Glomerular visceral epithelial cell (primary cell): ENCODE data around the gene VKORC1L1.
"Not testable (repeated sequence)": the region's sequence is repeated elsewhere in the genome, so short reads cannot be mapped to it uniquely, and the experiment has no call there.

Experiments used
- DNase-seq: peaks from one replicate; pipeline ENCODE4 v3.0.0-alpha.2; 2016; ENCODE audit errors: extremely low spot score

Gene VKORC1L1

DNA sequence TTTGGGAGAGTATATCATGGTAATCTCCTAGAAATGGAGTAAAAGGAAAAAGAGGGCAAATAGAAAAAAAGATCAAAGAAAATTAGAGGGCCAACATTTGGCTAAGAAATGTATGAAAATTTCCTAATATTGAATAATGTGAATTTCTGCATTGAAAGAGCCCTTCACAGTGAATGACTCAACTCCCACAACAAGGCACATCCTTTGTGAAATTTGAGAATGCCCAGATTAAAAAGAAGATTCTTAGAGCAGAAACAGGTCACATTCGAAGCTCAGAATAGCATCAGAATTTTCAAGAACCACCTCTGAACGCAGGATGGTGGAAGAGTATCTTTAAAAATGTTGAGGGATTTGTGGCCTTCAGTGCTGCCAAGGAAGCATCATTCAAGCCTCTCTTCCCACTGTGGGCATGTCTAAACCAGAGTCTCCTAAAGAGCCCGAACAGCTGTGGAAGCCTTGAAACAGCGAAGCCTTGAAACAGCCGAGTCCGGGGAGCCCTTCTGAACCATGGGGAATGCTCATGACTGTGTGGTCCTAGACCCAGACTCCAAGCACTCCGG, 65.5 kb downstream of the VKORC1L1 start:
- DNase-seq, result no peak

DNA sequence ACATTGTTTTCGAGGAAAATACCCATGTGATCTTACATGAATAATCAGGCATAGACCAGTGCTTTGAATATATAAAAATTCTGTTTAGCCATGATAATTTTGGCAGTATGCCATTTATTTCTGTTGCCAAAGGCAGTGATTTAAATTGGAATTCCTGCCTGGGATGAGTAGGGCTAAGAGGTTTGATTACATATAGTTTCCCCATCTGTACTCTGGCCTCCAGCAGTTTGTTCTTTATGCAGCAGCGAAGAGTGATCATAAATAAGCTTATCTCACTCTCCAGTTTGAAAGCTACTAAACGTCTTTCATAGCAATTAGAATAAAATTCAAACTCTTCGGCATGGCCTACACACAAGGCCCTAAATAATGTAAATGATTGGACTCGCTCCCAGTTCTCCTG, 72.9 kb downstream of the VKORC1L1 start:
- not testable (repeated sequence) for DNase-seq

DNA sequence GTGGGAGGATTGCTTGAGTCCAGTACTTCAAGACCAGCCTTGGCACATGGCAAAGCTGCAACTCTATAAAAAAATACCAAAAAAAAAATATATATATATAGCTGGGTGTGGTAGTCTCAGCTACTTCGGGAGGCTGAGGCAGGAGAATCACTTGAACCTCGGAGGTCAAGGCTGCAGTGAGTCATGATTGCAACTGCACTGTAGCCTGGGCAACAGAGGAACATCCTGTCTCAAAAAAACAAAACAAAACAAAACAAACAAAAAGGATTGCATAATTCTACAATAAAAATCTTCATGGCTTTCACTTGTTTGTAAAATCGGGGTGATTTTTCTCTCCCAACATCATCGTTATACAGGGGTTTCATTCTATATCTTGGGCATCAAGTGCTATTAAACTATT, 74.0 kb downstream of the VKORC1L1 start:
- no peak for DNase-seq

DNA sequence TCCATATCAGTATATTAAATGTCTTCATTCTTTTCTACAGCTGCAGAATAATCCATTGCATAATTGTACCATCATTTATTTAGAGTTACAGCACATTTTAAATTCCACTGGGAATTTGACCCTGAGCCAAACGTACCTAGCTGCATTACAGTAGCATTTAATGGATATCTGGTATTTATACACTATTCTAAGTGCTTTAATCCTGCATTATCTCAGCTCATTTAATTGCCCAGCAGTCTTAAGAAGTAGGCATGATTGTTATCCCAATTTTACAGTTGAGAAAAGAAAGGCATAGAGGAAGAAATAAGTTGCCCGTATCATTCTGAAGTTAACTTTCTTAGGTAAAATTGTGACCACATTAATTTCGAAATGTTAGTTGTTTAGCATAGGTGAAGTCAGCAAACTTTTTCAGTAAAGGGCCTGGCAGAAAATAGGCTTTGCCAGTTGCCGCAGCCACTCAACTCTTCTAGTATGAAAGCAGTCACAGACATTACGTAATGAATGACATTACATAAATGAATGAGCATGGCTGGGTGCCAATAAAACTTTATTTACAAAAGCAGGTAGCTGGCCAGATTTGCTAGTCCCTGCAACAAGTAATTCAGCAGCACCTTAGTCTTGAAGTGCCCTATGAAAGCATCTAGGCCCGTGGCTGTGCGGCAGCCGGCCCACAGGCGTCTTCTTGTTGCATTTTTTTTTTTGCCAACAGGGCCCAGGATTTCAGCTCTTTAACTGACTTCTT, 79.1 kb downstream of the VKORC1L1 start:
- DNase-seq, result no peak

DNA sequence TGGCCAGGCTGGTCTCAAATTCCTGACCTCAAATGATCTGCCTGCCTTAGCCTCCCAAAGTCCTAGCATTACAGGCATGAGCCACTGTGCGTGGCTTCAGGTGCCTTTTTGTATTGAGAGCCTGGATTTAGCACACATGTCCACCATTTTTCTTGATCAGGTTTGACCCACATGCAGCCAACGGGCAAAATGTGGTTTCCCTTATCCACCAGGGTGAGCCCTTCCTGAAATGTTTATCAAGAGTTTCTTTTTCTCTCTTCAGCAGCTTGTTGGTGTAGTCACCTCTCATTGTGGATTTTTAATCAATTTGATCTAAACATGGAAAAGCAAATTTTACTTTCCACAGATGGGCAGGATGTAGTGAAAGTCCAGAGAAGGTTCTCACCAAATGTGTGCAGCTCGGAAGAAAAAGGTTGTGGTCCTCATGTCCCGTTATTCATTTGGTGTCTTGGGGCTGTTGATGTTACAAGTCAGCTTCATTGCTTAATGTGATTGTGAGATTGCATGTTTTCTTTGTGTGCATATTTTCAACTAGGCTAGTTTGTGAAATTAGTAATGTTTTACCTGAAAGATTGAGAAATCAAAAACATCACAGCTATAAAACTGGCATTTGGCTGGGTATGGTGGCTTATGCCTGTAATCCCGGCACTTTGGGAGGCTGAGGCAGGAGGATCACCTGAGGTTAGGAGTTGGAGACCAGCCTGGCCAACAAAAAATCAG, 80.3 kb downstream of the VKORC1L1 start:
- no peak for DNase-seq

DNA sequence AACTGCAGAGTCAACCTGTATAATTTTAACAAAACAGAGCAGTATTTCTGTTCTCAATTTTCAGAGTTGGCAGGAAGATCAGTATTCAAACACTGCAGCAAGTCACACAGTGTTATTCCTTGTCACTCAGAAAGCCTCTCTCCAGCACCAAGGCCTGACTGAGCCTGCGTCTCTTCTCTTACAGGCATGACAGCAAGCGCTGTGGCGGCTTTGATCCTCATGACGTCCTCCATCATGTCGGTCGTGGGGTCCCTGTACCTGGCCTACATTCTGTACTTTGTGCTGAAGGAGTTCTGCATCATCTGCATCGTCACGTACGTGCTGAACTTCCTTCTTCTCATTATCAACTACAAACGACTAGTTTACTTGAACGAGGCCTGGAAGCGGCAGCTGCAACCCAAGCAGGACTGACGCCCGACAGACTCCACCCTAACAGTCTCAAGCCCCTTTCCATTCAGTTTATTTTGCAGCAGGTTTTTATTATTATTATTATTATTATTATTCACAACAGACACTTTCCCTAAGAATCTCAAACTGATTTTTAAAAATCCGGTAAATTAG, 81.1 kb downstream of the VKORC1L1 start:
- no peak for DNase-seq

DNA sequence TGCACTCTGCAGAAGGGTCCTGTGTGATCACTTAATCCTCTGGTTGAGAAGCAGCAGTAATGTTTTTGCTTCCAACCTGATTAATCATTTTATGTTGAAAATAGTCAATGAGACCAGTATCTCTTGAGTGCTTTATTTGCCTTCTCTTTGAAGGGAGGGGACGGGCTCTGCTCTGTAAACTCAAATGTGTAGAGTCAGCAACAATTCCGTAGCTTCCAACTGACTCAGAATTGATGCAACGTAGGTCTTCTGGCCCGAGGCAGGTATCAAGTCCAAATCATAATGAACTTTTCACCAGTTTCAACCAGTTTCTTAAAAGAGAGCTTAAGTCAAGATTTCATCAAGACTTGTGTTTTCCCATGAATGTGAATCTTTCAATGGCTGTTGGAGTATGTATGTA, 82.8 kb downstream of the VKORC1L1 start:
- no peak for DNase-seq

DNA sequence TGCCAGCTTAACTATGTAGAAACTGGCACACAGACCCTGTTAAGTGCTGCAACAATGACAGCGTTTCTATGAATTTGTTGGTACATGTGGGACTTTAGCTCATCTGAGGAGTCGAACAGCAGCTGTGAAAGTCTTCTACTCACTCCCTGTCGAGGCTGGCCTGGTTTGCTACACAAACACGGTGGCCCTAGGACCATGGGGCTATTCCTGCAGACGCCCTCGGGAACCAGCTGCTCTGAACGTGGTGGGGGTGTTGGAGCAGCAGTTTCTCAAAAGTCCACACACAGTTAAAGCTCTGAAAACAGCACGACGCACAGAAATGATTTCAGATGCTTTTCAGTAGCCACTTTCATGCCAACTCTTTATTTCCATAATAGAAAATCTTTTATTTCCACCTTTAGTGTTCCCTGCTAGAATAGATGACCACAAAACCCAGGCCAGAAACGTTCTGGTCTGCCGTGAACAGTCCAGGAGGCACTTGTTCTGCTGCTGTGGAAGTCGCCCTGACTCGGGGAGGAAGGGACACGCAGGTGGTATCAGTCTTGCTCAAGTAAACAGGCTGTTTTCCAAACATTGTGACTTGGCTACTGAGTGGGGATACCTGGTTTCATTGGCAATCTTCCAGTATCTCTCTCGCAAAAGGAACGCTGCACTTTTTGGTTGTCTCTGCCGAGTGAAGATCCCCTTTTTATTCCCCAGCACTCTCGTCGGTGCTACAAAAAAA, 87.6 kb downstream of the VKORC1L1 start:
- DNase-seq, result no peak

DNA sequence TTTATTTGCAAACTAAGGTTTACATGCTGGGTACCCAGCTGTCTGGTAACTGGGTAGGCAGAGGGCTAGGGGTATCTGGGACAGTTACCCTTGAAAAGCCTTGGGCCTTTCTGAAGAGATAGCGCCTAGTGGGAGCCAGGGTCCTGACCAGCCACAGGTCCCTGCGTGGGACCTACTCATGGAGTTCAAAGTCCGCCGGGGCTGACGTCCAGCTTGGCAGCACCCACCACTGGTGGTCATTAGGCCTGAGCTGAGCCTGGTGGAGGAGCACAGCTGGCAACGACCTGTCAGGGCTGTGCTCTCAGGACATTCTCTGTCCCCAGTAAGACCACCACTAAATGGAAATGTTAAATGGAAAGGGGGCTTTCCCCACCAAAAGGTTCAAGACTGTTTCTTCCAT, 89.2 kb downstream of the VKORC1L1 start:
- no peak for DNase-seq

DNA sequence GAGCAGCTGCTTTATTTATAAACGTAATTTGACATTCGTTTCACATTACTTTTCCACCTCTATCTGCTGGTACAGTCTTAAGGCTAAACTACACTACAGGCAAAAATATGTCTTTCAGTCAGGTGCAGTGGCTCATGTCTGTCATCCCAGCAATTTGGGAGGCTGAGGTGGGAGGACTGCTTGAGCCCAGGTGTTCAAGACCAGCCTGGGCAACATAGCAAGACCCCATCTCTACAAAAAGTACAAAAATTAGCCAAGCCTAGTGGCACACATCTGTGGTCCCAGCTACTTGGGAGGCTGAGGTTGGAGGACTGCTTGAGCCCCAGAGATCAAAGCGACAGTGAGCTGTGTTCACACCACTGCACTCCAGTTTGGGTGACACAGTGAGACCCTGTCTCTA, 91.8 kb downstream of the VKORC1L1 start:
- not testable (repeated sequence) for DNase-seq

DNA sequence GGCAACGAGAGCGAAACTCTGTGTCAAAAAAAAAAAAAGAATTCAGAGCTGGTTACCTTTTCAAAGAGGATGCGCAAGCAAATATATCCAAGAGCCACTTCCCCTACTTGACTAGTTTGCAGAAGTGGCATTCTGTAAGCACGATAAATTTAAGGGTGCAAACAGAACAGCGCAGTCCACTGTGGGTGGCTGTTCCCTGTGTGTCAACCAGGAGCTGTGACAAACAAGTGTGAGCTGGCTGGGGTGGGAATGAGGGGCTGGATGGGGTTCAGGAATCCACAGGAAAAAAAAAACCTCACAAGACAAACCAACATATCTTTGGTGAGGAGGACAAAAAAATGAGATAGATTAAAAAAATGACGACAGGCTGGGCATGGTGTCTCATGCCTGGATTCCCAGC, 93.3 kb downstream of the VKORC1L1 start:
- DNase-seq, result no peak

DNA sequence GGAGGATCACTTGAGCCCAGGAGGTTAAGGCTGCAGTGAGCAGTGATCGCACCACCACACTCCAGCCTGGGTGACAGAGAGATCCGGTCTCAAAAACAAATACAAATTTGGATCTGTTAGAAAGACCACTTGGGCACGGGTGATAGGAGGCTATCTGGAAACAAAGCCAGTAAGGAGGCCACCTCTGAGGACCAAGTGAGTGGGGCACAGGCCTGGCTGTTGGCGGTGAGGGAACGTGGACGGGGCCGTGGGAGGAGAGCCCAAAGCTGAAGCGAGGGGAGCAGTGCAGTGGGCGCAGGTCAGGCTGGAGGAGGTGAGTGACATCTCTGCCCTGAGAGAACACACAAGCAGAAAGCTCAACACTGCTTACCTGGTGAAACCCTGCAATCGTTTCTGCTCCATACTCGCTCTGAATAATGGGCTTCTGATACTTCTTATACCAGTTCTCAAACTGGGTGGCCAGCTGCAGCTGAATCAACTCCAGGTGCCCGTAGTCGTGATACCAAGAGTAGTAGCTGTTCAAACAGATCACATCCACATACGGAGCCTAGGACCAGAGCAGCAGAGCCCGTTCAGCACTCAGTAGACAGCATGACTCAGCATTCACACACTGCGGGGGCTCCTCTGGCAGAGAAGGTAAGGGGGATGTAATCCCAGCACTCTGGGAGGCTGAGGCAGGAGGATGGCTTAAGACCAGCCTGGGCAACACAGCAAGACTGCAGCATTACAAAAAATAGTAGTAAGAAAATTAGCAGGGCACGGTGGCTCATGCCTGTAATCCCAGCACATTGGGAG, 94.7 kb downstream of the VKORC1L1 start:
- DNase-seq, result no peak

DNA sequence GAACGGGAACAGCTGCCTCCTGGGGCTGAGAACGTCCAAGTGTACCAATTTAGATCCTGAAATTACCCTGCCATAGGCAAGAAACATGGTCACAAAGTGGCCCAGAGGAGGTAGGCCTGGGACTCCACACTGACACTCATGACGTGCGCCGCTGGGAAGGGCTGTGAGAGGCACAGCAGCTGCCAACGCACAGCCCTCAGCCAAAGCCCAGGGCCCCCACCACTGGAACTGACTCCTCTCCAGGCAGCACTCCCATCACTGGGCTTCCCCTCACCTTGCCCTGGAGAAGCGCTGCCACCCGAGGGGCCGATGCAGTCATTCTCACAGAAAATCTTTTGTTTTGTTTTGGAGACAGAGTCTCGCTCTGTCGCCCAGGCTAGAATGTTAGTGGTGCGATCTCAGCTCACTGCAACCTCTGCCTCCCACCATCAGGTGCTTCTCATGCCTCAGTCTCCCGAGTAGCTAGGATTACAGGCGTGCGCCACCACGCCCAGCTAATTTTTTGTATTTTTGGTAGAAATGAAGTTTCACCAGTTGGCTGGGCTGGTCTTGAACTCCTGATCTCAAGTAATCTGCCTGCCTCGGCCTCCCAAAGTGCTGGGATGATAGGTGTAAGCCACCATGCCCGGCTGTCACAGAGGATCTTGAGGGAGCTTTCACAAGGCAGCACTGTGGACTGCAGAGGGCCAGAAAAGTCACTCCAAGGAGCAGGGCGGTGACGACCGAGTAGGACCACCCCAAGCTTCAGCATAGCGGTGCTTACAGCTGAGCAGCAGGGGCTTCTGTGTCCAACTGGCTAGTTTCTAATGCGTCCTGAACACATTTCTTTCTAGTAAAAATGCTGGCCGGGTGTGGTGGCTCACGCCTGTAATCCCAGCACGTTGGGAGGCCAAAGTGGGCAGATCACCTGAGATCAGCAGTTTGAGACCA, 95.6 kb downstream of the VKORC1L1 start:
- no peak for DNase-seq

DNA sequence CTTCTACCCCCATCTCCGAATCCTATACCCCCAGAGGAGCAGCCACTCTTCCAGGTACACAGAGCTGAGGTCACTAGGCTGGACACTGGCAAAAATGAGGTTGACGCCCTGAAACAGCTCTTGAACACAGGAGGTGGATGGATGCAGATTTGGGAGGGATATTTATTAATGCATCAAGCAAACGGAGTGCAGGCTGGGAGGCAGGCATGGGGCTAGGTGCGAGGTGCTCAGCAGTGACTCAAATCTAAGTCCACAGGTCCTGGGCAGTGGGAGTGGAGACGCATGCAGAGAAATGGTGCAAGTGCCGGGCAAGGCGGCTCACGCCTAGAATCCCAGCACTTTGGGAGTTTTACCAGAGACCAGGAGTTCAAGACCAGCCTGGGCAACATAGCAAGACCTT, 98.1 kb downstream of the VKORC1L1 start:
- DNase-seq, result no peak

DNA sequence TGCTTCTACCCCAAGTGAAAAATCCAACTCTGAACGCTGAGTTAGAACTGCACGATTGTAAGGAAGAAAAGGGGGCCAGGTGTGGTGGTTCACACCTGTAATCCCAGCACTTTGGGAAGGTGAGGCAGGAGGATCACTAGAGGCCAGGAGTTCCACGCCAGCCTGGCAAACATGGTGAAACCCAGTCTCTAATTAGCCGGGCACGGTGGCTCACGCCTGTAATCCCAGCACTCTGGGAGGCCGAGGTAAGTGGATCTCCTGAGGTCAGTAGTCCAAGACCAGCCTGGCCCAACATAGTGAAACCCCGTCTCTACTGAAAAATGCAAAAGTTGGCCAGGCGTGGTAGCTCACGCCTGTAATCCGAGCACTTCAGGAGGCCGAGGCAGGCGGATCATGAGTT, 100.1 kb downstream of the VKORC1L1 start:
- DNase-seq, result no peak

DNA sequence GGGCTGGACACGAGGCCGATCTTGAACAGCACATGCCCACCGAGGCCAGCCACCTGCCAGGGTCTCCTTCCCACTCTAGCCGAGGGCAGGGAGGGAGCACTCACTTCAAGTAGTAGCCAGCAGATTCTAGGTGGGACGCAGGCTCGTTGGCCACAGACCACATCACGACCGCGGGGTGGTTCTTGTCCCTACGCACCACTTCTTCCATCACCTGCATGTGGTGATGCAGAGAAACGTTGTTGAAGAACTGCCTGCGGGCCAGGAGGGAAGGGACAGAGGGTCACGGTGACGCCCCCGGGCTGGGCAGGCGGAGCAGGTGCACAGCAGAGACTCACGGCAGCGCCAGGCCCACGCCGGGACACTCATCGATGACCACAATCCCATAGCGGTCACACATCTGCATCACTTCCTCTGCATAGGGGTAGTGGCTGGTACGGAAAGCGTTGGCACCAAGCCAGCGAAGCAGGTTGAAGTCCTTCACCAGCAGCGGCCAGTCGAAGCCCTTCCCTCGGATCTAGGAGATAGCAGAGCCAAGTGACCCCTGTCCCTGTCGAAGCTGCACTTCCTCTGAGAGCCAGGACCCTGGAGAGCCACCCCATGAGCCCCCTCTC, 101.4 kb downstream of the VKORC1L1 start:
- no peak for DNase-seq

DNA sequence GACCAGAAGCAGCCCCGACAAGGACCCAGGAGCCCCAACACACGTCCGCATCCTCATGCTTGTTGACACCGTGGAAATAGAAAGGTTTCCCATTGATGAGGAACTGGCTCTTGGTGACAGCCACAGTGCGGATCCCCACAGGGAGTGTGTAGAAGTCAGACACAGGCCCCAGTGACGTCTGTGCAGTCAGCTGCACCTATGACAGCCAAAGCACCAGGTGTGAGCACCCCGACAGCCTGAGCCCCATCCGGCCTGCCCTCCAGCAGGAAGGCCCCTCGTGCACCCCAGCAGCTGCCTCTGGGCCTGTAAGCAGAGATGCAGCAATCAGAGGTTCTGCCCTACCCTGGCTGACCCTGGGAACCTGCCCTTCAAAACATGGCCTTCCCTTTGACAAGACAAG, 102.0 kb downstream of the VKORC1L1 start:
- no peak for DNase-seq

DNA sequence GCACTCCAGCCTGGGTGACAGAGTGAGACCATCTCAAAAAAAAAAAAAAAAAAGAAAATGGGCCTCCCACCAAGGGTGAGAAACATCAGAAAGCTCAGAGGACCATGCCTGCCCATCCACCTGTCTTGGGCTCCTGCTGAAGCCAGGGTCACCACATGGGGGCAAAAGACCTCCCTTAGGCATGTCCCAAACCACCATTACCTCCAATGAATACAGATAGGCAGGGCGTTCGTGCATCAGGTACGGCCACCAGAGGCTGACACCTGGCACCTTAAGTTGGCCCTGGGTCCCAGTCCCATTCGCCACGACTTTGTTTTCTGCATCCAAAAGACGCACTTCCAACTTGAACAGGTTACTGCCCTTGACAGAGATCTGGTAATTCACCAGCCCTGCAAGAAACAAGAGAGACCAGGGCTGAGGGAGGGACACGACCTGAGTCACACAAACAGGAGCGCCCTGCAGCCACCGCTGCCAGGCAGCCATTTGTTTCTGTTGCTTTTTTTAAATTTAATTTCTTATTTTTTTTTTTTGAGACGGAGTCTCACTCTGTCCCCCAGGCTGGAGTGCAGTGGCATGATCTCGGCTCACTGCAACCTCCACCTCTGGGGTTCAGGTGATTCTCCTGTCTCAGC, 103.1 kb downstream of the VKORC1L1 start:
- no peak for DNase-seq

DNA sequence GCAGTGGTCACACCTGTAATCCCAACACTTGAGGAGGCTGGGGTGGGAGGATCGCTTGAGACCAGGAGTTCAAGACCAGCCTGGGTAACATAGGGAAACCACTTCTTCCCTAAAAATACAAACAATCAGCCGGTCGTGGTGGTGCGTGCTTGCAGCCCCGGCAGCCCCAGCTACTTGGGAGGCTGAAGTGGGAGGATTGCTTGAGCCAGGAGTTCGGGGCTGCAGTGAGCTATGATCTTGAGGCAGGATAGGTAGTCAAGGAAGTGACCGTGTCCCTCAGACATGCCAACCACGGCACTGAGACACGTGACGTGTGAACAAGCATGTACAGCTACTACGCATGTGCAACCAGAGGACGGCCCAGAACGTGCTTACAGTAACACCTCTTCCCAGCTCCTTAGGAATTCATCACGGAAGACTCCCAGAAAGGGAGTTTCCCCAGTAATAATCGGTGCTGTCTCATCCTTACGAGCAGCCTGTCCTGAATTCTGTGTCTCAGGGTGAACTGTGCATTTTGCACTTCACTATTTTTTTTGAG, 103.9 kb downstream of the VKORC1L1 start:
- no peak for DNase-seq
